GM10847 (cell line): ENCODE measurements around the gene C12orf75.

Experiments
- POLR2A ChIP-seq: IDR thresholded peaks from 2 replicates; pipeline ENCODE4 v1.6.1; 2011; ENCODE audit not compliant: insufficient read length; ENCODE audit errors: extremely low read depth

The C12orf75 gene

GRCh38 chr12:105420659-105421240 lies 90.3 kb downstream of the C12orf75 start:
- TF ChIP-seq POLR2A = no peak
